GM12878 (cell line): ENCODE measurements around the gene DIDO1. TPM values are rescaled to one million over a fixed set of nuclear protein-coding genes. Genes with fewer than 3 reads are reported as not detected.

ENCODE experiments used
- CREM ChIP-seq: IDR thresholded peaks from 2 replicates; pipeline ENCODE4 v1.6.1; 2014; ENCODE audit warnings: antibody characterized with exemption, low read depth
- CTCF ChIP-seq, 3 experiments: IDR thresholded peaks in 2 of 3; conservative IDR thresholded peaks in 1 of 3; 2 replicates each; pipeline ENCODE4 v1.5.1; 2011; ENCODE audit warnings: low read depth in 3 of 3, low read length in 3 of 3, mild to moderate bottlenecking in 3 of 3, control low read depth in 2 of 3, moderate library complexity in 2 of 3, inconsistent platforms in 1 of 3, mixed read lengths in 1 of 3; ENCODE audit not compliant: control insufficient read depth in 2 of 3, insufficient read depth in 1 of 3; ENCODE audit errors: extremely low read depth in 1 of 3
- DPF2 ChIP-seq: fragments of 450-650 bp; IDR thresholded peaks from 2 replicates; pipeline ENCODE4 v1.6.1; 2017; ENCODE audit warnings: mild to moderate bottlenecking
- EGR1 ChIP-seq, 2 experiments: IDR thresholded peaks; 1 replicate in 1 of 2; 2 replicates in 1 of 2; pipeline ENCODE4 v1.6.1; 2011 to 2012; ENCODE audit warnings: low read depth in 2 of 2, low read length in 2 of 2, borderline replicate concordance in 1 of 2, mild to moderate bottlenecking in 1 of 2, moderate library complexity in 1 of 2
- FOS ChIP-seq: IDR thresholded peaks from 3 replicates; pipeline ENCODE4 v1.6.1; 2011; ENCODE audit warnings: borderline replicate concordance; ENCODE audit not compliant: insufficient read length; ENCODE audit errors: extremely low read depth
- IKZF2 ChIP-seq, 2 experiments: fragments of 450-650 bp; IDR thresholded peaks; 2 replicates each; pipeline ENCODE4 v1.6.1; 2017; ENCODE audit warnings: mild to moderate bottlenecking in 2 of 2, moderate library complexity in 2 of 2
- LARP7 ChIP-seq: fragments of 450-650 bp; IDR thresholded peaks from 2 replicates; pipeline ENCODE4 v1.6.1; 2017; ENCODE audit warnings: mild to moderate bottlenecking
- POLR2AphosphoS5 ChIP-seq: IDR thresholded peaks from 2 replicates; pipeline ENCODE4 v1.6.1; 2011; ENCODE audit warnings: mild to moderate bottlenecking, low read length, inconsistent platforms
- POU2F2 ChIP-seq: IDR thresholded peaks from 3 replicates; pipeline ENCODE4 v1.6.1; 2011; ENCODE audit warnings: low read depth, mild to moderate bottlenecking, low read length, borderline replicate concordance
- RFX5 ChIP-seq: IDR thresholded peaks from 2 replicates; pipeline ENCODE4 v1.6.1; 2011; ENCODE audit warnings: low read depth, low read length, improper control_type of control experiment
- RUNX3 ChIP-seq: IDR thresholded peaks from 2 replicates; pipeline ENCODE4 v1.6.1; 2012; ENCODE audit warnings: low read length, inconsistent platforms
- SMC3 ChIP-seq: IDR thresholded peaks from 2 replicates; pipeline ENCODE4 v1.6.1; 2011; ENCODE audit warnings: low read length, improper control_type of control experiment, borderline replicate concordance
- SPI1 ChIP-seq: IDR thresholded peaks from 2 replicates; pipeline ENCODE4 v1.6.1; 2011; ENCODE audit warnings: low read depth, mild to moderate bottlenecking, low read length, moderate library complexity, borderline replicate concordance; ENCODE audit not compliant: insufficient read depth
- TARDBP ChIP-seq: IDR thresholded peaks from 2 replicates; pipeline ENCODE4 v1.6.1; 2016; ENCODE audit warnings: borderline replicate concordance
- YY1 ChIP-seq: IDR thresholded peaks from 2 replicates; pipeline ENCODE4 v1.6.1; 2011; ENCODE audit warnings: low read depth, mild to moderate bottlenecking, low read length
- polyA plus RNA-seq, 11 experiments: library from polyadenylated mRNA; depleted of rRNA in 4 of 11; unstranded in 6 of 11; stranded (reverse) in 5 of 11; fragments of >200 nt; fragmentation: Nextera tagmentation in 4 of 11; fragmentation: Illumina TruSeq in 1 of 11; extraction: Ambion mirVana in 4 of 11; extraction: Trizol in 1 of 11; gene quantifications; 1 replicate in 1 of 11; 2 replicates in 10 of 11; pipeline versions ENCODE4 v1.2.1 to v1.2.3, GENCODE V29; 2011 to 2016; ENCODE audit warnings: inconsistent platforms in 2 of 11, missing spikeins in 2 of 11, low read depth in 1 of 11
- total RNA-seq, 4 experiments: library from RNA; depleted of rRNA in 3 of 4; stranded (reverse); fragments of >200 nt in 3 of 4; fragmentation: Illumina TruSeq in 1 of 4; extraction: Trizol in 1 of 4; gene quantifications; 2 replicates each; pipeline versions ENCODE4 v1.2.1 to v1.2.3, GENCODE V29; 2013 to 2021
- TF ChIP-seq, protein P1 (sequence below): IDR thresholded peaks from 2 replicates; pipeline ENCODE4 v1.6.1; 2011; ENCODE audit warnings: mild to moderate bottlenecking, low read depth, low read length, moderate library complexity; ENCODE audit not compliant: insufficient replicate concordance
- TF ChIP-seq, protein P2 (sequence below): fragments of 450-650 bp; IDR thresholded peaks from 2 replicates; pipeline ENCODE4 v1.6.1; 2017; ENCODE audit warnings: low read depth, mild to moderate bottlenecking, moderate library complexity
- TF ChIP-seq, protein P3 (sequence below): fragments of 150-350 bp; IDR thresholded peaks from 2 replicates; pipeline ENCODE4 v1.6.1; 2016; ENCODE audit warnings: low read depth, low read length
- TF ChIP-seq, protein P4 (sequence below): IDR thresholded peaks from 2 replicates; pipeline ENCODE4 v1.6.1; 2012; ENCODE audit warnings: low read depth, low read length, improper control_type of control experiment

Gene DIDO1
- total and polyA plus RNA-seq, 10 of the 15 experiments (the other 5 are each of a cell fraction or from before 2014, with no cell fraction given): 5.5 to 56.4 (median 38.4) TPM

DNA sequence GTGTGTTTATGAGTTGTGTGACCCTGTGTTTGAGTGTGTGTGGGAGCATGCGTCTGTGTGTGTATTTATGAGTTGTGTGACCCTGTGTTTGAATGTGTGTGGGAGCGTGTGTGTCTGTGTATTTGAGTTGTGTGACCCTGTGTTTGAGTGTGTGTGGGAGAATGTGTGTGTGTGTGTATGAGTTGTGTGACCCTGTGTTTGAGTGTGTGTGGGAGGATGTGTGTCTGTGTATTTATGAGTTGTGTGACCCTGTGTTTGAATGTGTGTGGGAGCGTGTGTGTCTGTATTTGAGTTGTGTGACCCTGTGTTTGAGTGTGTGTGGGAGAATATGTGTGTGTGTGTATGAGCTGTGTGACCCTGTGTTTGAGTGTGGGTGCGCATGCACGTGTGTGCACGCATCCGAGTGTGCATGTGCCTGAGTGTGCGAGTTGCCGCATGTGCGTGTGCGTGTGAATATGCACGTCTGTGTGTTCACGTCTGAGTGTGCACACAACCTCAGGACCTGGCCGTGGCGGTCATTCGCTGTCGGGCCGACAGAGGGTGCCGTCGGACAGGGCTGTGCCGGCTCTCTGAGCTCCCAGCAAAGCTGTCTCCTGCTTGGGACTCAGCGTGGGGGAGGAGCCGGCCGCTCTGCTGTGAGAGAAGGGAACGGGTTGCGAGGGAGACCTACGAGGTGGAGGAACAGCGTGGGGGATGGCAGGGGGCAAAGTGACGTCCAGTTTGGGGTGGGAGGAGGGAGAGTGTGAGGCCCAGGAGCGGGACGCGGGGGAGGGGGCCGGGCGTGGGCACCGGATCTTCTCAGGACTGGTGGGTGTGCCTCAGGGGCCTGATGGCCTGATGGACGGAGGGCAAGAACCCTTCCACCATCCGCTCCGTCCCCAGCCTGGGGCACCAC lies 45.9 kb upstream of the DIDO1 start (continued):
- TF ChIP-seq, protein P1, sequence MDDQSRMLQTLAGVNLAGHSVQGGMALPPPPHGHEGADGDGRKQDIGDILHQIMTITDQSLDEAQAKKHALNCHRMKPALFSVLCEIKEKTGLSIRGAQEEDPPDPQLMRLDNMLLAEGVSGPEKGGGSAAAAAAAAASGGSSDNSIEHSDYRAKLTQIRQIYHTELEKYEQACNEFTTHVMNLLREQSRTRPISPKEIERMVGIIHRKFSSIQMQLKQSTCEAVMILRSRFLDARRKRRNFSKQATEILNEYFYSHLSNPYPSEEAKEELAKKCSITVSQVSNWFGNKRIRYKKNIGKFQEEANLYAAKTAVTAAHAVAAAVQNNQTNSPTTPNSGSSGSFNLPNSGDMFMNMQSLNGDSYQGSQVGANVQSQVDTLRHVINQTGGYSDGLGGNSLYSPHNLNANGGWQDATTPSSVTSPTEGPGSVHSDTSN: peak; percentile 4
- TF ChIP-seq TARDBP (0 out of 2 replicates have a peak, but pooled peaks have one; percentile 10), POU2F2 (peak; percentile 89; the same call in 1 of the 3 replicates), POLR2AphosphoS5 (no peak), EGR1 (IDR thresholded peaks at IDR 0.05; ENCODE audit: borderline replicate concordance in 1 of 2, low read depth in 2 of 2, low read length in 2 of 2) (peak in 1 of 2 experiments; percentile 7; a peak in 1 of 3 replicates), SPI1 (no peak), YY1 (peak; percentile 78), CTCF (IDR thresholded peaks at IDR 0.05 in 2 of 3, conservative IDR thresholded peaks at IDR 0.05 in 1 of 3; ENCODE audit: control insufficient read depth in 2 of 3, extremely low read depth in 1 of 3, insufficient read depth in 1 of 3, low read depth in 3 of 3, low read length in 3 of 3) (peak; percentile 96 to 98 (median 98); a peak in 5 of 6 replicates), RFX5 (no peak), IKZF2 (IDR thresholded peaks at IDR 0.05) (peak; percentile 59 to 68; a peak in 3 of 4 replicates), RUNX3 (peak; percentile 60), FOS (no peak), CREM (0 out of 2 replicates have a peak, but pooled peaks have one; percentile 18), SMC3 (peak; percentile 99), LARP7 (peak; percentile 75; the same call in 1 of the 2 replicates), DPF2 (0 out of 2 replicates have a peak, but pooled peaks have one; percentile 50)
- TF ChIP-seq, protein P2, sequence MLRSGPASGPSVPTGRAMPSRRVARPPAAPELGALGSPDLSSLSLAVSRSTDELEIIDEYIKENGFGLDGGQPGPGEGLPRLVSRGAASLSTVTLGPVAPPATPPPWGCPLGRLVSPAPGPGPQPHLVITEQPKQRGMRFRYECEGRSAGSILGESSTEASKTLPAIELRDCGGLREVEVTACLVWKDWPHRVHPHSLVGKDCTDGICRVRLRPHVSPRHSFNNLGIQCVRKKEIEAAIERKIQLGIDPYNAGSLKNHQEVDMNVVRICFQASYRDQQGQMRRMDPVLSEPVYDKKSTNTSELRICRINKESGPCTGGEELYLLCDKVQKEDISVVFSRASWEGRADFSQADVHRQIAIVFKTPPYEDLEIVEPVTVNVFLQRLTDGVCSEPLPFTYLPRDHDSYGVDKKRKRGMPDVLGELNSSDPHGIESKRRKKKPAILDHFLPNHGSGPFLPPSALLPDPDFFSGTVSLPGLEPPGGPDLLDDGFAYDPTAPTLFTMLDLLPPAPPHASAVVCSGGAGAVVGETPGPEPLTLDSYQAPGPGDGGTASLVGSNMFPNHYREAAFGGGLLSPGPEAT: no peak
- TF ChIP-seq, protein P3, sequence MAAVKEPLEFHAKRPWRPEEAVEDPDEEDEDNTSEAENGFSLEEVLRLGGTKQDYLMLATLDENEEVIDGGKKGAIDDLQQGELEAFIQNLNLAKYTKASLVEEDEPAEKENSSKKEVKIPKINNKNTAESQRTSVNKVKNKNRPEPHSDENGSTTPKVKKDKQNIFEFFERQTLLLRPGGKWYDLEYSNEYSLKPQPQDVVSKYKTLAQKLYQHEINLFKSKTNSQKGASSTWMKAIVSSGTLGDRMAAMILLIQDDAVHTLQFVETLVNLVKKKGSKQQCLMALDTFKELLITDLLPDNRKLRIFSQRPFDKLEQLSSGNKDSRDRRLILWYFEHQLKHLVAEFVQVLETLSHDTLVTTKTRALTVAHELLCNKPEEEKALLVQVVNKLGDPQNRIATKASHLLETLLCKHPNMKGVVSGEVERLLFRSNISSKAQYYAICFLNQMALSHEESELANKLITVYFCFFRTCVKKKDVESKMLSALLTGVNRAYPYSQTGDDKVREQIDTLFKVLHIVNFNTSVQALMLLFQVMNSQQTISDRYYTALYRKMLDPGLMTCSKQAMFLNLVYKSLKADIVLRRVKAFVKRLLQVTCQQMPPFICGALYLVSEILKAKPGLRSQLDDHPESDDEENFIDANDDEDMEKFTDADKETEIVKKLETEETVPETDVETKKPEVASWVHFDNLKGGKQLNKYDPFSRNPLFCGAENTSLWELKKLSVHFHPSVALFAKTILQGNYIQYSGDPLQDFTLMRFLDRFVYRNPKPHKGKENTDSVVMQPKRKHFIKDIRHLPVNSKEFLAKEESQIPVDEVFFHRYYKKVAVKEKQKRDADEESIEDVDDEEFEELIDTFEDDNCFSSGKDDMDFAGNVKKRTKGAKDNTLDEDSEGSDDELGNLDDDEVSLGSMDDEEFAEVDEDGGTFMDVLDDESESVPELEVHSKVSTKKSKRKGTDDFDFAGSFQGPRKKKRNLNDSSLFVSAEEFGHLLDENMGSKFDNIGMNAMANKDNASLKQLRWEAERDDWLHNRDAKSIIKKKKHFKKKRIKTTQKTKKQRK: no peak
- TF ChIP-seq, protein P4, sequence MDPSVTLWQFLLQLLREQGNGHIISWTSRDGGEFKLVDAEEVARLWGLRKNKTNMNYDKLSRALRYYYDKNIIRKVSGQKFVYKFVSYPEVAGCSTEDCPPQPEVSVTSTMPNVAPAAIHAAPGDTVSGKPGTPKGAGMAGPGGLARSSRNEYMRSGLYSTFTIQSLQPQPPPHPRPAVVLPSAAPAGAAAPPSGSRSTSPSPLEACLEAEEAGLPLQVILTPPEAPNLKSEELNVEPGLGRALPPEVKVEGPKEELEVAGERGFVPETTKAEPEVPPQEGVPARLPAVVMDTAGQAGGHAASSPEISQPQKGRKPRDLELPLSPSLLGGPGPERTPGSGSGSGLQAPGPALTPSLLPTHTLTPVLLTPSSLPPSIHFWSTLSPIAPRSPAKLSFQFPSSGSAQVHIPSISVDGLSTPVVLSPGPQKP: no peak
